Colonic mucosa (tissue), 4 donors: Measurements from ENCODE around the gene GRM1. TPM values are rescaled to one million over a fixed set of nuclear protein-coding genes. Genes with fewer than 3 reads are reported as not detected.

ENCODE experiments used
- DNase-seq: peaks from one replicate; pipeline ENCODE4 v3.0.0-alpha.2; 2020
- H3K27ac ChIP-seq: fragments of 200-600 bp; one replicate; pipeline ENCODE4 v1.8.0; 2021
- H3K27me3 ChIP-seq: fragments of 200-600 bp; one replicate; pipeline ENCODE4 v1.8.0; 2021
- H3K36me3 ChIP-seq: fragments of 200-600 bp; one replicate; pipeline ENCODE4 v1.8.0; 2021
- H3K4me1 ChIP-seq: fragments of 200-600 bp; one replicate; pipeline ENCODE4 v1.8.0; 2021; ENCODE audit warnings: mild to moderate bottlenecking
- H3K4me3 ChIP-seq: fragments of 200-600 bp; one replicate; pipeline ENCODE4 v1.8.0; 2021
- H3K9ac ChIP-seq, 2 donors: one replicate each; pipeline ENCODE4 v1.7.0; 2013; ENCODE audit warnings: control low read depth in 2 of 2, low read depth in 2 of 2, low read length in 2 of 2
- H3K9me3 ChIP-seq: fragments of 200-600 bp; one replicate; pipeline ENCODE4 v1.8.0; 2021
- CTCF ChIP-seq: fragments of 200-600 bp; IDR thresholded peaks from one replicate; pipeline ENCODE4 v1.8.0; 2022; ENCODE audit warnings: antibody characterized with exemption, mild to moderate bottlenecking
- intact Hi-C: fragments of 100-400 bp; cut with DNase I; formaldehyde crosslinking; loops from one replicate; pipeline ENCODE4 v1.14.1; 2022
- total RNA-seq, 2 donors: library from RNA; stranded (reverse); fragmentation: NEBNext Ultra II Directional in 1 of 2; extraction: Animal tissue kit (Norgen Biotek cat#: 25700) in 1 of 2; gene quantifications; one replicate each; pipeline ENCODE4 v1.2.1, GENCODE V29; 2021
- donor health status: healthy.
- donor health status: DM: no; HTN: no; CAD: no.
- donor health status: DM: no; HTN: no; CAD: no.

GRM1 gene
- total RNA-seq, 2 donors from 2014 or later, result 0.11 TPM; not detected in 1

GRCh38 chr6:146456886-146457285, 428.0 kb downstream of the GRM1 start:
- intact Hi-C loops, result no loop called here
- Histone ChIP-seq H3K9me3 (no peaks in the 10 kb centered on the region), H3K9ac (no peak overlapping the region), H3K27me3 (no peaks in the 10 kb centered on the region), H3K4me3 (no peak overlapping the region), H3K4me1 (no peaks in the 10 kb centered on the region), H3K36me3 (no peaks in the 10 kb centered on the region), H3K27ac (no peak overlapping the region)
- no peak for DNase-seq
- no peak for TF ChIP-seq CTCF

- DNase-seq, result no peak
- Histone ChIP-seq H3K4me3 (no peak overlapping the region), H3K9ac (no peak overlapping the region), H3K36me3 (no peaks in the 10 kb centered on the region), H3K4me1 (no peaks in the 10 kb centered on the region), H3K27ac (no peak overlapping the region), H3K27me3 (no peaks in the 10 kb centered on the region), H3K9me3 (no peaks in the 10 kb centered on the region)
- TF ChIP-seq CTCF, result no peak
- intact Hi-C loops, result no loop called here
These were observed 432.1 kb downstream of the GRM1 start for GRCh38 chr6:146460941-146461340.

- DNase-seq, result no peak
- H3K4me1 ChIP-seq, result no peaks in the 10 kb centered on the region
- no peak overlapping the region for H3K9ac ChIP-seq
- no peaks in the 10 kb centered on the region for H3K9me3 ChIP-seq
- H3K27ac ChIP-seq, result no peak overlapping the region
- intact Hi-C loops, result no loop called here
- H3K36me3 ChIP-seq, result no peaks in the 10 kb centered on the region
- TF ChIP-seq CTCF, result no peak
- no peak overlapping the region for H3K4me3 ChIP-seq
- H3K27me3 ChIP-seq, result no peaks in the 10 kb centered on the region
These were observed 441.4 kb downstream of the GRM1 start for GRCh38 chr6:146470091-146470770.

- no peak for TF ChIP-seq CTCF
- Histone ChIP-seq H3K4me3 (no peak overlapping the region), H3K27ac (no peak overlapping the region), H3K4me1 (no peaks in the 10 kb centered on the region), H3K36me3 (no peaks in the 10 kb centered on the region), H3K9ac (no peak overlapping the region), H3K27me3 (no peaks in the 10 kb centered on the region), H3K9me3 (no peaks in the 10 kb centered on the region)
- no peak for DNase-seq
- intact Hi-C loops, result no loop called here
These were observed 444.1 kb downstream of the GRM1 start for GRCh38 chr6:146472918-146473317.

GRCh38 chr6:146481527-146481926, 452.7 kb downstream of the GRM1 start:
- intact Hi-C loops, result no loop called here
- no peaks in the 10 kb centered on the region for H3K27me3 ChIP-seq
- H3K4me3 ChIP-seq, result no peak overlapping the region
- H3K27ac ChIP-seq, result no peak overlapping the region
- H3K9ac ChIP-seq, result no peak overlapping the region
- no peak for TF ChIP-seq CTCF
- no peaks in the 10 kb centered on the region for H3K4me1 ChIP-seq
- no peaks in the 10 kb centered on the region for H3K36me3 ChIP-seq
- no peak for DNase-seq
- no peaks in the 10 kb centered on the region for H3K9me3 ChIP-seq
